SK-N-SH treated with all-trans-retinoic acid at 6 μM for 48 hours (cell line): Measurements from ENCODE around the gene SHROOM4.

Source experiments
- ATAC-seq: fragments of 200-7000 bp; cut with Tn5 transposase; 3 replicates; pipeline ENCODE4 v1.9.1; 2020; ENCODE audit warnings: mild to moderate bottlenecking, moderate library complexity
- ARNTL ChIP-seq: fragments of 450-650 bp; formaldehyde crosslinking; IDR thresholded peaks from 2 replicates; pipeline ENCODE4 v1.5.0; 2020; ENCODE audit warnings: low read depth, mild to moderate bottlenecking, moderate library complexity, borderline replicate concordance
- CREB5 ChIP-seq: fragments of 250-450 bp; sonication (Bioruptor Pico); IDR thresholded peaks from 2 replicates; pipeline ENCODE4 v1.5.1; 2020; ENCODE audit warnings: low read depth, mild to moderate bottlenecking, moderate library complexity
- ESRRG ChIP-seq: fragments of 250-450 bp; sonication (Bioruptor Pico); IDR thresholded peaks from 2 replicates; pipeline ENCODE4 v1.6.1; 2021; ENCODE audit warnings: mild to moderate bottlenecking
- GLIS3 ChIP-seq: fragments of 250-450 bp; sonication (Bioruptor Pico); IDR thresholded peaks from 2 replicates; pipeline ENCODE4 v1.5.0; 2020; ENCODE audit warnings: mild to moderate bottlenecking, moderate library complexity
- ISL1 ChIP-seq: fragments of 250-450 bp; sonication (Bioruptor Pico); IDR thresholded peaks from 2 replicates; pipeline ENCODE4 v2.1.2; 2022; ENCODE audit warnings: mild to moderate bottlenecking, moderate library complexity
- OSR1 ChIP-seq: fragments of 250-450 bp; sonication (Bioruptor Pico); IDR thresholded peaks from 2 replicates; pipeline ENCODE4 v1.8.0; 2022; ENCODE audit warnings: moderate library complexity, mild to moderate bottlenecking, inconsistent platforms
- POU6F1 ChIP-seq: fragments of 250-450 bp; sonication (Bioruptor Pico); IDR thresholded peaks from 2 replicates; pipeline ENCODE4 v1.8.0; 2021; ENCODE audit warnings: low read depth, mild to moderate bottlenecking, moderate library complexity, borderline replicate concordance
- RARB ChIP-seq: fragments of 250-450 bp; sonication (Bioruptor Pico); IDR thresholded peaks from 2 replicates; pipeline ENCODE4 v1.8.0; 2021; ENCODE audit warnings: mild to moderate bottlenecking, moderate library complexity
- SNAI2 ChIP-seq: fragments of 250-450 bp; sonication (Bioruptor Pico); IDR thresholded peaks from 2 replicates; pipeline ENCODE4 v1.5.0; 2020; ENCODE audit warnings: mild to moderate bottlenecking, moderate library complexity
- TCF4 ChIP-seq: fragments of 250-450 bp; sonication (Bioruptor Pico); IDR thresholded peaks from 2 replicates; pipeline ENCODE4 v1.8.0; 2021; ENCODE audit warnings: mild to moderate bottlenecking, moderate library complexity, borderline replicate concordance
- ZFP30 ChIP-seq: fragments of 450-650 bp; formaldehyde crosslinking; IDR thresholded peaks from 2 replicates; pipeline ENCODE4 v1.5.0; 2022; ENCODE audit warnings: mild to moderate bottlenecking, moderate library complexity
- TF ChIP-seq, protein P1 (sequence below): fragments of 250-450 bp; sonication (Bioruptor Pico); IDR thresholded peaks from 2 replicates; pipeline ENCODE4 v1.5.0; 2020; ENCODE audit warnings: mild to moderate bottlenecking, moderate library complexity
- TF ChIP-seq, protein P2 (sequence below): fragments of 250-450 bp; sonication (Bioruptor Pico); IDR thresholded peaks from 2 replicates; pipeline ENCODE4 v1.8.0; 2020; ENCODE audit warnings: mild to moderate bottlenecking, moderate library complexity, borderline replicate concordance

Gene SHROOM4

DNA sequence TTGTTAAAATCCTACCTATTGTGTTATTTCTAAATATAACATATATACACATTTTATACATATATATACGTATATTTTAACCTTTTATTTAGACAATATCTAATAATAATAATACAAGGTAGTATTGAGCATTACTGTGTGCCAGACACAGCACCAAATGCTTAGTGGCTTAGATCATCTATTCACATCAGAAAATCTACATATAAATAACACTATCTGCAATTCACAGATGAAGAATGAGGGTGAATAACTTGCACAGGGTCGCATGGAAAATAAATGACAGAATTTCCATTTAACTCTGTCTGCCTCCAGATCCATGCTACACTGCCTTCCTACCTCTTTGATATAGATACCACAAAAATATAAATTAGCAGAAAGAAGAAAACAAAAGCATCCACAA lies 37.7 kb downstream of the SHROOM4 start (continued):
- TF ChIP-seq CREB5 (CRISPR knock-in tag) (no peak), ESRRG (CRISPR knock-in tag) (no peak), SNAI2 (CRISPR knock-in tag) (no peak), ARNTL (CRISPR knock-in tag) (no peak)
- TF ChIP-seq, all 23 proteins: peak for 0

GRCh38 chrX:50771382-50771781 lies 42.6 kb downstream of the SHROOM4 start:
- no peak for ATAC-seq

DNA sequence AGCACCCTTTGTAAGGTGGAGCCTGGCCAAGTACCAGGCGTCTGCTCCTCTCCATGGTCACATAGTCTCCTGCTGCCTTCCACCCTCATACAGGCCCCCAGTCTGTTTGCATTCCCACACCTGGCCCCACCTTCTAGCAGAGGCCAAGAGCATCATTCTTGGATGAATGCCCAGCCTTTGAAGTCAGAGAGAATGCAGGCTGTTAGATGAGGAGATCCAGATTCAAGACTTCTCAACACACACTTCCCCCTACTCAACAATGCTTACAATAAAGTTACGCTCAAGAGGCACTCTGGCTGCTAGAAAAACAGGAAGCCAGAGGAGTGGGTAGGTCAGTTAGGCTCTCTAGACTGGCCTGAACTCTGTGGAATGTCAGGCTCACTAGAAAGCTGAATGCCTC lies 43.3 kb downstream of the SHROOM4 start:
- no peak for ATAC-seq
- TF ChIP-seq, protein P1, sequence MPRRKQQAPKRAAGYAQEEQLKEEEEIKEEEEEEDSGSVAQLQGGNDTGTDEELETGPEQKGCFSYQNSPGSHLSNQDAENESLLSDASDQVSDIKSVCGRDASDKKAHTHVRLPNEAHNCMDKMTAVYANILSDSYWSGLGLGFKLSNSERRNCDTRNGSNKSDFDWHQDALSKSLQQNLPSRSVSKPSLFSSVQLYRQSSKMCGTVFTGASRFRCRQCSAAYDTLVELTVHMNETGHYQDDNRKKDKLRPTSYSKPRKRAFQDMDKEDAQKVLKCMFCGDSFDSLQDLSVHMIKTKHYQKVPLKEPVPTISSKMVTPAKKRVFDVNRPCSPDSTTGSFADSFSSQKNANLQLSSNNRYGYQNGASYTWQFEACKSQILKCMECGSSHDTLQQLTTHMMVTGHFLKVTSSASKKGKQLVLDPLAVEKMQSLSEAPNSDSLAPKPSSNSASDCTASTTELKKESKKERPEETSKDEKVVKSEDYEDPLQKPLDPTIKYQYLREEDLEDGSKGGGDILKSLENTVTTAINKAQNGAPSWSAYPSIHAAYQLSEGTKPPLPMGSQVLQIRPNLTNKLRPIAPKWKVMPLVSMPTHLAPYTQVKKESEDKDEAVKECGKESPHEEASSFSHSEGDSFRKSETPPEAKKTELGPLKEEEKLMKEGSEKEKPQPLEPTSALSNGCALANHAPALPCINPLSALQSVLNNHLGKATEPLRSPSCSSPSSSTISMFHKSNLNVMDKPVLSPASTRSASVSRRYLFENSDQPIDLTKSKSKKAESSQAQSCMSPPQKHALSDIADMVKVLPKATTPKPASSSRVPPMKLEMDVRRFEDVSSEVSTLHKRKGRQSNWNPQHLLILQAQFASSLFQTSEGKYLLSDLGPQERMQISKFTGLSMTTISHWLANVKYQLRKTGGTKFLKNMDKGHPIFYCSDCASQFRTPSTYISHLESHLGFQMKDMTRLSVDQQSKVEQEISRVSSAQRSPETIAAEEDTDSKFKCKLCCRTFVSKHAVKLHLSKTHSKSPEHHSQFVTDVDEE (CRISPR knock-in tag), result no peak
- TF ChIP-seq, protein P2, sequence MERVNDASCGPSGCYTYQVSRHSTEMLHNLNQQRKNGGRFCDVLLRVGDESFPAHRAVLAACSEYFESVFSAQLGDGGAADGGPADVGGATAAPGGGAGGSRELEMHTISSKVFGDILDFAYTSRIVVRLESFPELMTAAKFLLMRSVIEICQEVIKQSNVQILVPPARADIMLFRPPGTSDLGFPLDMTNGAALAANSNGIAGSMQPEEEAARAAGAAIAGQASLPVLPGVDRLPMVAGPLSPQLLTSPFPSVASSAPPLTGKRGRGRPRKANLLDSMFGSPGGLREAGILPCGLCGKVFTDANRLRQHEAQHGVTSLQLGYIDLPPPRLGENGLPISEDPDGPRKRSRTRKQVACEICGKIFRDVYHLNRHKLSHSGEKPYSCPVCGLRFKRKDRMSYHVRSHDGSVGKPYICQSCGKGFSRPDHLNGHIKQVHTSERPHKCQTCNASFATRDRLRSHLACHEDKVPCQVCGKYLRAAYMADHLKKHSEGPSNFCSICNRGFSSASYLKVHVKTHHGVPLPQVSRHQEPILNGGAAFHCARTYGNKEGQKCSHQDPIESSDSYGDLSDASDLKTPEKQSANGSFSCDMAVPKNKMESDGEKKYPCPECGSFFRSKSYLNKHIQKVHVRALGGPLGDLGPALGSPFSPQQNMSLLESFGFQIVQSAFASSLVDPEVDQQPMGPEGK (CRISPR knock-in tag), result no peak
- TF ChIP-seq ESRRG (CRISPR knock-in tag), result no peak
- no peak for TF ChIP-seq ISL1
- no peak for TF ChIP-seq ARNTL (CRISPR knock-in tag)
- no peak for TF ChIP-seq TCF4 (CRISPR knock-in tag)
- no peak for TF ChIP-seq ZFP30 (CRISPR knock-in tag)
- TF ChIP-seq SNAI2 (CRISPR knock-in tag), result no peak
- TF ChIP-seq POU6F1 (CRISPR knock-in tag), result no peak

More at GRCh38 chrX:50771382-50771781, 42.6 kb downstream of the SHROOM4 start:
- no peak for TF ChIP-seq RARB (CRISPR knock-in tag)
- no peak for TF ChIP-seq GLIS3 (CRISPR knock-in tag)
- TF ChIP-seq, protein P2 (CRISPR knock-in tag), result no peak
- TF ChIP-seq CREB5 (CRISPR knock-in tag), result no peak

DNA sequence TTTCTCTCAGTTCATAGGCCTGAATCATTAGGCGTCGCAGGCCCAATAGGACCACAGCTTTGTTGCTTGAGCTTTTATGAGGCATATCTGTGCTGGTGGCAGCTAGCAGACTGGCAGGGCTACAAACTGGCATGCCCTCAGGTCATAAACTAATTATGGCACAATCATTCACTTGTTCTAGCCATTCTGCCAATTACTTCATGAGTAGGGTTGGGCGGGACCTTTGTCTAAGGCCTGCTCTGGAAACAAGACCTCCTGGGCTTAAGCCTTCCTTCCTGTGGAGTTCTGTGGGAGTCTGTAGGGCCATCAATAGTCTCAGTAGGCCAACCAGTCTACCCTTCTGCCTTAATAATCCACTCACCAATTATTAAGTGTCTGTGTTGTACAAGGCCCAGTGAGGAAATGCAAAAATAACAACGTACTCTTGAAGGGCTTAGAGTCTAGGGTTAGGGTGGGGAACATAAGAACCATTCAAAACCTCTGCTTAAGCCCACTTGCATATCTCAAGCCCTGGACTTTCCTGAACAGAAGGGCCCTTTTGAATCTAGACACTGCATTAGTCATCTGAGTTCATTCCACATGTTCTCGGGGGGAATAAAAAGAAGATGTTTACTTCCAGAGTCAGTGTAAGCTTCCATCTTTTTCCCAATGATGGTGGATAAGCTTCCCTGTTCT lies 44.5 kb downstream of the SHROOM4 start:
- TF ChIP-seq RARB (CRISPR knock-in tag) (no peak), SNAI2 (CRISPR knock-in tag) (no peak), TCF4 (CRISPR knock-in tag) (no peak), OSR1 (CRISPR knock-in tag) (no peak)
- ATAC-seq, result no peak
